Urinary bladder (tissue), 4 donors: Measurements from ENCODE around the gene RASSF3. TPM values are rescaled to one million over a fixed set of nuclear protein-coding genes. Genes with fewer than 3 reads are reported as not detected.
A peak's percentile ranks its signal among the peaks of the same experiment; 100 is the strongest.
"Not testable (repeated sequence)": the region's sequence is repeated elsewhere in the genome, so short reads cannot be mapped to it uniquely, and the experiment has no call there.

Experiments
- DNase-seq: peaks from one replicate; pipeline ENCODE4 v3.0.0-alpha.2; 2015; ENCODE audit errors: extremely low spot score
- H3K27ac ChIP-seq: one replicate; pipeline ENCODE4 v1.5.1; 2013; ENCODE audit warnings: low read depth, mild to moderate bottlenecking, moderate library complexity
- H3K36me3 ChIP-seq: one replicate; pipeline ENCODE4 v1.6.1; 2013; ENCODE audit warnings: mild to moderate bottlenecking, moderate library complexity; ENCODE audit not compliant: insufficient read depth
- H3K4me1 ChIP-seq: one replicate; pipeline ENCODE4 v1.6.1; 2013; ENCODE audit warnings: mild to moderate bottlenecking, moderate library complexity; ENCODE audit not compliant: insufficient read depth
- H3K4me3 ChIP-seq: one replicate; pipeline ENCODE4 v1.5.1; 2013; ENCODE audit warnings: low read depth, low read length
- WGBS: extraction: QIAGEN DNeasy Blood & Tissue Kit; methylation state at CpG from one replicate; pipeline ENCODE4 v1.1.7; 2013; 5-methylcytosine and 5-hydroxymethylcytosine counted together
- polyA plus RNA-seq: library from polyadenylated mRNA; stranded (reverse); fragments of 200-250 nt; gene quantifications from one replicate; pipeline ENCODE4 v1.2.3, GENCODE V29; 2013
- total RNA-seq: library from RNA; depleted of rRNA; stranded (reverse); fragments of >200 nt; gene quantifications from one replicate; pipeline ENCODE4 v1.2.3, GENCODE V29; 2014
- donor health status: healthy with polysubstance abuse.
- donor health status: healthy.

RASSF3 gene
- total and polyA plus RNA-seq, 2 donors = 50.4 to 112 TPM

DNA sequence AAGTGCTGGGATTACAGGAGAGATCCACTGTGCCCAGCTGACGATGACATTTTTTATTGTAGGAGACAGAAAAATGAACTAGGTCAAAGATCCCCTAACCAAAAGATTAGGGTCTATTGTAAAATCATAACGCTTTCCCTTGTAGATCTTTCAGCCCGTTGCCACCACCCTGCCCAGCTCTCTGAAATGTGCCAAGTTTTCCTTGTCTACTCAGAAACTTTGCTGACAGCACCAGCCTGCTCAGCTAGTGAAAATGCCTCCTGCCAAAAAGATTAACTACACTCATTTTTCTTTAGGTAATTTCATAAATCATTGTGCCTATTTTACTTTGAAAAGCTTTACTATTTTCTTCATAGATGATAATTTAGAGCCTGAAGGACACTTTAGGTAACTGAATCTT lies 28.2 kb upstream of the RASSF3 start:
- Histone ChIP-seq H3K4me1 (no peaks in the 10 kb centered on the region), H3K4me3 (no peak overlapping the region), H3K27ac (no peak overlapping the region), H3K36me3 (no peaks in the 10 kb centered on the region)
- DNase-seq = no peak
- 60% methylated on average over 3 of the region's 3 CpGs for WGBS

DNA sequence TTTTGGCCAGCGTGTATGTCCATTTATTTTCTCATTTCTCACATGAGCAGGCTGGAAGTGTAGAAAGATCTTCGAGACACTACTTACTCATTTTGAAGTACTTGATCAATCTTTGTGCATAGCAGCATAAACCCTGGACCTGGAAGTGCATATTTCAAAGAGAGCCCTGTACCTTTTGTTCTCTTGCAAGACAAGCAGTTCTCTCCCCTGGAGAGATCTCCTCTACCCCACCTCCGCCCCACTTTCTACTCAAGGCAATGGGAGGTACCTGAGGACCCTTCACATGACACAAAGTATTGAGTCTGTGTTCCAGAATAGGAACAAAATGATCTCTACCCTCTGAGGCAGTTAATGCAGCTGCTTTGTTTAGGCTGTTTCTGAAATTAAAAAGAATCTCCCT lies 27.4 kb upstream of the RASSF3 start:
- Histone ChIP-seq H3K4me3 (no peak overlapping the region), H3K27ac (no peak overlapping the region), H3K4me1 (no peaks in the 10 kb centered on the region), H3K36me3 (no peaks in the 10 kb centered on the region)
- DNase-seq = no peak
- 90% methylated on average over 3 of the region's 3 CpGs for WGBS

DNA sequence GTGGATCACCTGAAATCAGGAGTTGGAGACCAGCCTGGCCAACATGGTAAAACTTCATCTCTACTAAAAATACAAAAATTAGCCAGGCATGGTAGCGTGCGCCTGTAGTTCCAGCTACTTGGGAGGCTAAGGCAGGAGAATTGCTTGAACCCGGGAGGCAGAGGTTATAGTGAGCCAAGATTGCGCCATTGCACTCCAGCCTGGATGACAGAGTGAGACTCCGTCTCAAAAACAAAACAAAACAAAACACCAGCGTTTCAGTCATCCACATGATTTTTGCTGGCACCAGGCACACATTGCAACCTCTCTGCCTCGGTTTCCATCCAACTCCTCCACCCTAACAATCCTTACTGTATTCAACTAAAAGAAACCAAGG lies 26.9 kb upstream of the RASSF3 start:
- not testable (repeated sequence) for H3K27ac ChIP-seq, H3K4me3 ChIP-seq, DNase-seq, H3K4me1 ChIP-seq, H3K36me3 ChIP-seq
- WGBS = 67% methylated on average over 7 of the region's 7 CpGs

DNA sequence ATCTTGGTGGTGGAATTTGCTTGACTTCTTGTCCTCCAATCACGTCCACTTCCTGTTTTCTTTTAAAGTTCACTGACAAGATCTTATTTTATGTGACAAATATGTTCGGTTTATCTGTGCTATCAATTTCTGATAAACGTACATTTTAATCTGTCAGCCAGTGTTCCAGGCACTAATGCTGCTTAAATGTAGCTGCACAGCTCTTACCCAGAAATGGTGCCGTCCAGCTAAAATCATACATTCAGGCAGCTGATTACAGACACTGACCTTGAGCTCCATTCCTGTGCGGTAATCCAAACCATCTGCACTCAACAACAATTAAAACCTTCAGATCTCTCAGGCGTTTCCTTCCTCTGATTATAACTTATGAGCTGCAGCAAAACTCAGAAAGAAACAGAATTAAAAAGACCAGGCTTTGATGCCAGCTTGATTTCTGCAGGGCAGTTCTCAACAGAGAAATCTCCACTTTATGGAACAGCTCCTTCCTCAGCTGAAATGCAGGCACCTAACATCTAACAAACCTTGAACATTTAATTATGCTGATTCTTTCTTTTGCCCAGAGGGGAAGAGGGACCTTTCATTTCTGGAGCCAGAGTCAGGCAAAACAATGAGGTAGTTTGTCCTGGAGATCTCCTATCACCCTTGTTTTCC lies 26.4 kb upstream of the RASSF3 start:
- 20% methylated on average over 6 of the region's 6 CpGs for WGBS
- DNase-seq = no peak
- H3K4me3 ChIP-seq = no peak overlapping the region
- no peaks in the 10 kb centered on the region for H3K4me1 ChIP-seq
- H3K36me3 ChIP-seq = no peaks in the 10 kb centered on the region
- peak overlapping the region; percentile 3 for H3K27ac ChIP-seq

DNA sequence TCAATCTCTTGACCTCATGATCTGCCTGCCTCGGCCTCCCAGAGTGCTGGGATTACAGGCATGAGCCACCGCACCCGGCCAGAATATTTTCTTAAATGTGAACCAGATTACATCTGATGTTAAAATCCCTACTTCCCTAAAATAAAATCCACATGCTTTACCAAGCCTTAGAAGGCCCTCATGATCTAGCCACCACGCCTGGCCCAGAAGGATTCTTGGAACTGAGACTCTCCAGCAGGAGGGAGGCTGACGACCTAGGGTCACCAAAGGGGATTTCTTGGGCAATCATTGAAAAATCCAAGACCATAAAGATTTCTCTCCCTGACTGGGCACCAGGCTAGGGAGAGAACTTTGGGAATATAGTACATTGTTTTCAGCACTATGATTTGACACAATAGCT lies 25.2 kb upstream of the RASSF3 start:
- 91% methylated on average over 5 of the region's 5 CpGs for WGBS
- no peaks in the 10 kb centered on the region for H3K36me3 ChIP-seq
- DNase-seq = no peak
- no peak overlapping the region for H3K27ac ChIP-seq
- no peak overlapping the region for H3K4me3 ChIP-seq
- H3K4me1 ChIP-seq = no peaks in the 10 kb centered on the region

DNA sequence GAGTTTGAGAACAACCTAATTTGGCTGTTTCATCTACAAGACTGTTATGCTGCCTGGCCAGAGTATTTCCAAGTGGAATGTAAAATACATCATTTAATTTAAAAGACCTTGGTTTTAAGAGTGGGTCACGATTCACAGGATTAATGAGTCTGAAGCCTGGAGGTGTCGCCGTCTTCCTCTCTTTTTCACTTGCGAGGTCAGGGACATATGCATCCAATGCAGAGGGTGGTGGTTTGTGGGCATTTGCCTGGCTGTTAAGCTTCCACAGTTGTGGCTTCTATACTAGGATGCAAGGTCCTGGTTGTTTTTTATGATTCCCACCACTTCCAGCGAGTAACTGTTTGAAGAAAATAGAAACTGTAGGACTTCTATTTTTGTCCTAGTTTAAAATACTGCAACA lies 22.8 kb upstream of the RASSF3 start:
- no peaks in the 10 kb centered on the region for H3K36me3 ChIP-seq
- H3K27ac ChIP-seq = no peak overlapping the region
- DNase-seq = no peak
- WGBS = 85% methylated on average over 5 of the region's 5 CpGs
- H3K4me3 ChIP-seq = no peak overlapping the region
- H3K4me1 ChIP-seq = no peaks in the 10 kb centered on the region

DNA sequence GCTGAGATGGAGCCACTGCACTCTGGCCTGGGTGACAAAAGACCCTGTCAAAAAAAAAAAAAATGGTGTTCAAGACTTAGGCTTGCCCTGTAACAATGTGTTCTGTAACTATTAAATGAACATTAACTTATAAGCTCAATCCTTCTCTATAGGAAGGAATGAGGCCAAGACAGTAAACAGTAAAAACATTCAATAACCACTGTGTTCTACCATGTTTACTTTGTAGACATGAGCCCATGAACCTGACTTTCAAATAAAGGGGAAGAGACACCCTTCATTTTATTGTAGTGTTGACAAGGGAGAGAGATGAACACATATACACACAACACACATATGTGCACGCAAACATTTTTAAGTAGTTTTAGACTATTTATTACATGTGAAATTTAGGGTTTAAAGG lies 20.1 kb upstream of the RASSF3 start:
- no peaks in the 10 kb centered on the region for H3K4me1 ChIP-seq
- DNase-seq = no peak
- 99% methylated on average over 1 of the region's 1 CpG for WGBS
- H3K4me3 ChIP-seq = no peak overlapping the region
- H3K27ac ChIP-seq = no peak overlapping the region
- no peaks in the 10 kb centered on the region for H3K36me3 ChIP-seq

DNA sequence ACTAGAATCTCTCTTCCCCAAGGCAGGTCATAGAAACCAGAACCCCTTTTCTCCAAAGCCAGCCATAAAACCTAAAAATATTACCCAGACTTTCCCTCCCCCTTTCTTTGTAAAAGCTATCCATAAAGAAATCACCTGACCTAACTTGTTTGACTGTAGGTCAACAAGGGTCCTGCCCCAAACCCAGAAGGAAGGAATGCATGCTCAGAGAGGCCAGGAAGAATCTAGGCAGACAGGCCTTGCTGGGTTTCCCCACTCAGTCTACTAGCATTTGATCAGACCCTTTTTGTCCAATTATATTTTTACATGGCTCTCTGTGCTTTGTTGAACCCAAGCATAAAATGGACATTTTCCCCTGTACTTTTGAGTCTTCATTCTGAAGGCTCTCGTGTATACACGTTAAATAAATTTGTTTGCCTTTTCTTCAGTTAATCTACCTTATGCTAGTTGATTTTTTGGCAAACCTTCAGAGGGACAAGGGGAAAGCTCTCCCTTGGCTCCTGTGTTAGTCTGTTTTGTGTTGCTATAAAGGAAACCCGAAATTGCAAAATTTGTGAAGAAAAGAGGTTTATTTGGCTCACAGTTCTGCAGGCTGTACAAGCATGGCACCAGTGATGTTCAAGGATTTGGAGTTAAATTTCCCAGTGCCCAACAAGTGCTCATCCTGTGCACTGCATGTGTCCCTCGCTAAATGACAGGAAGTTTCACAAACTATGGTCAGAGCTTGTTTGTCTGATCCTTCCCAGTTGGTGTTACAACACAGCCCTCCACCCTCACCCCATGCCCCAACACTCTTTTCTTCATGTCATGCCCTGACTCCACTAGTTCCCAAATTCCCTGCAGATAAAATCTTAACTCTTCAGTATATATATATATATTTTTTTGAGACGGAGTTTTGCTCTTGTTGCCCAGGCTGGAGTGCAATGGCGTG lies 14.2 kb upstream of the RASSF3 start:
- WGBS = 88% methylated on average over 6 of the region's 6 CpGs
- Histone ChIP-seq H3K4me3 (no peak overlapping the region), H3K4me1 (no peaks in the 10 kb centered on the region), H3K36me3 (no peaks in the 10 kb centered on the region), H3K27ac (no peak overlapping the region)
- no peak for DNase-seq

DNA sequence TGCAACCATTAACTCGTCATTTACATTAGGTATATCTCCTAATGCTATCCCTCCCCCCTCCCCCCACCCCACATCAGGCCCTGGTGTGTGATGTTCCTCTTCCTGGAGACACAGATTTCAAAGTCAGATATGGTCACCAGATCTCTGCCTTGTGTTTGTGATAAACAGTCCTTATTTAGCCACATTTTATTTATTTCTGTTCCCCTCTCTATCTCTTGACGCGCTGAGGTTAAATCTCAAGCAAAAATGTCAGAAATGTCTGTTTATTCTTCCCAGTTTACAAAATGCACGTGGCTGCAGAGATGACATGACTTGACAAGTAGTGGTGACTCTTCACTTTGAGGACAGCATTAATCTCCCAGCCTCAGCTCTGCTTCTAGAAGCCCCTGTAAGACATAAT lies 11.5 kb upstream of the RASSF3 start:
- WGBS = 66% methylated on average over 4 of the region's 4 CpGs
- no peak overlapping the region for H3K27ac ChIP-seq
- no peak overlapping the region for H3K4me3 ChIP-seq
- no peak for DNase-seq
- H3K4me1 ChIP-seq = no peaks in the 10 kb centered on the region
- no peaks in the 10 kb centered on the region for H3K36me3 ChIP-seq

DNA sequence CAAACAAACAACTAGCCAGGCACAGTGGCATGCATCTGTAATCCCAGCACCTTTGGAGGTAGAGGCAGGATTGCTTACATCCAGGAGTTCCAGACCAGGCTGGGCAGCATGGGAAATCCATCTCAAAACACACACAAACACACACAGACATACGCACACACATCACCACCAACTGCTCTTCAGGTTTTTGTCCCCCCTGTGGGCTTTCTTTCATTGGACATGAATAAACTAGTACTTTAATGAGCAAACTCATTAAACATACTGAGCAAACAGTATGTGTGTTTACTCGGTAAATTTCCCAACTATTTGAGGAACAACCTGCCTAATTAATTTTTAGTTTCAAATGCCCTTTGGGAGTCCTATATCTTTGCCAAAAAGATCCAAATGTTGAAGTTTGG lies 10.1 kb upstream of the RASSF3 start:
- DNase-seq = no peak
- WGBS = 80% methylated on average over 2 of the region's 2 CpGs

DNA sequence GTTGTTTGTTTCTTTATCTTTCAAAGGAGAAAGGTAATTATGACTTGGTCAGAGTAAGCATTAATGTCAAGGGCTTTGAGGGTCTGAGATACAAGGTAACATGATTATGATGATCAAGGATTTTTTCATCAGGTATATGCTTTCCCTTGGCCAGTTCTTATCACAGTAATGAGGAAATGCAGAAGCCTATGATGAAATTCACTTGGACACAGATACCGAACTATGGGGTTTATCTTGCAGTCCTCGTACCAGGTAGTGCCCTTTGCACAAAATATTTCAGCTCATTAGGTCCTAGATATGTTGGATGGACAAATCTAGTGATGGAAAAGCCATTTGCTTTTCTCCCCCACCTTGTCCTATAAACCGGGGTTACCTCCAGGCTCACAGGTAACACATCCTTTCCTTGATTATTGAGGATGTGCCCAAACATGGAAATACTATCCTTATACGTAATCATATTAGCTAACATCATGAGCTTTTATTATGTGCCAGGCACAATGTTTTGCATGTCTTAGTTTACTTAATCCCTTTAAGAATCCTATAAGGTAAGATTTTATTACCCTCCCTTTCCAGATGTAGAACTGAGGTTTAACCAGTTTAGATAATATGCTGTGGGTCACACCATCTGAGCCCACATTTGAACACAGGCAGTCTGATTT lies 7.0 kb upstream of the RASSF3 start:
- WGBS = 74% methylated on average over 4 of the region's 4 CpGs
- Histone ChIP-seq H3K4me1 (no peaks in the 10 kb centered on the region), H3K27ac (no peak overlapping the region), H3K4me3 (no peak overlapping the region), H3K36me3 (no peaks in the 10 kb centered on the region)
- no peak for DNase-seq

More for the DNA sequence above, 10.1 kb upstream of the RASSF3 start:
- Histone ChIP-seq H3K36me3 (no peaks in the 10 kb centered on the region), H3K4me3 (no peak overlapping the region), H3K27ac (no peak overlapping the region), H3K4me1 (no peaks in the 10 kb centered on the region)

DNA sequence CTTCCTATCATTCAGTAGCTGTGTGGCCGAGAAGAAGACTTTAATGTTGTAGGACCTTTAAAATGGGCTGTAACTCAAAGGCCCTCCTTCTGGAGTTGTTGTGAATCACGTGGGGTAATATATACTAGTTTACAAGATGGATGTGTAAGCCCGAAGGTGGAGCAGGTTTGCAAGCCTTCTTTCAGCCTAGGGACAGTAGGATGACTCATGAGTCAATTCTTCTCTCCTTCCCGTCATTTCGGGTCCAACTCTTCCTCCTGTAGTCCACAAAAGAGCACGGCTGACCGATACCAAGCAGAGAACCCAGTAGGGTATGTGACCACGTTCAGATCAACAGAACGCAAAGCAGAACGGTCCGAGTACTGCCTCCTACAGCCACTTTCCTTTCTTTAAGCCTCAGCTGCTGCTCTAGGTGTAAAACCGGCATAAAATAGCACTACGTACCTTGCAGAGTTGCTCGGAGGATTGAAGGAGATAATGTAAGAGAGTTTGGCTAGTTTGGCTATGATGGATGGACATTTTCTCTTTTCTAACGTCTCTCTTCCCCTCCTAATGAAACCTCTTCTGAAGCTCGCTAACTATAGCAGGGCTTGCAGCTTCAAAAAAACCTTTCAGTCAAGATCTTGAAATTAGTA lies 1.3 kb upstream of the RASSF3 start:
- Histone ChIP-seq H3K4me1 (no peaks in the 10 kb centered on the region), H3K4me3 (peak overlapping the region; percentile 85), H3K27ac (peak overlapping the region; percentile 46), H3K36me3 (no peaks in the 10 kb centered on the region)
- WGBS = 3% methylated on average over 16 of the region's 16 CpGs
- no peak for DNase-seq

DNA sequence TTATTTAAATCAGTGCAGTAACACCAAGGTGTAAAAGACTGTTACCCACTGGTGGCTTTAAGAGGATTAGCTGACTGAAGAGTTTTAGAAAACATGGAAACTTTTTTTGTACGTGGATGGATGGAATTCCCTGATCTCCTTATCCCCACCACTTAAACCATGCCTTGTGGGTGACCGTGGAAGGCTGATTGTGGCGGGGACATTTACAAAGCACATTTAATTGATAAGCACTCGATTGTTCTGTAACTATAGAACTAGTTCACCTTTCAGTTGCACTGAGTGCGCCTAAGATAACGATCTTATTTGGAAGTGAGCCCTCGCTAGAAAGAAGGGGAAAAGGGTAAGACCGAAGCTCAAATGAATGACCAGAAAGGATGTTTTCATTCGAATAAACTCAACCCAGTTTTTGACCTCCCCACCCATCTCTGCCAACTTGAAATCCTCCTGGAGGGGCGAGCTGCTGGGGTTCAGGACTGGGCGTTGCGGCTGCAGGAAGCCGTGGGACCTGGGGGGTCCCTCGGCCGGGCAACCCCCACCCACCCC lies 688 bp upstream of the RASSF3 start:
- H3K36me3 ChIP-seq = no peaks in the 10 kb centered on the region
- under 1% methylated on average over 15 of the region's 15 CpGs for WGBS
- H3K27ac ChIP-seq = peak overlapping the region; percentile 68
- no peak for DNase-seq
- no peaks in the 10 kb centered on the region for H3K4me1 ChIP-seq
- H3K4me3 ChIP-seq = peak overlapping the region; percentile 85
